ENCODE data around the gene KLHL40.
"Not testable (repeated sequence)": the region's sequence is repeated elsewhere in the genome, so short reads cannot be mapped to it uniquely, and the experiment has no call there.

KLHL40 gene

DNA sequence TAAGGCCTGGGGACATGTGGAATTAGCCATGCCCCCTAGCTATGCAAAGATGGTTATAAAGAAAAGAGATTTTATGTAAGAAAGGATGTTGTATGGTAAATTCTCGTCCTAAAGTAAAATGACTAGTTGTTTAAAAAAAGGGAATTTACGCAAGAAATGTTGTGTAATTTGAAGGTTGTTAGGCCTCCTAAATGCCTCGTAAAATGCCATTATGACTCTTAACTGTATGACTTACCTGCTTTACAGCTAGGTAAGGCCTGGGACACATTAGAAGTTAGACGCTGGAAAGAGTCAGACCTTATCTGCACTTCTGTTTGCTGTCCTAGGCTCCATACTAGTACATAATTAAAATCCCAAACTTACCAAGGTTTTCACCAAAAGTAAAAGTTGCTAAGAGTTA, 34.8 kb downstream of the KLHL40 start:
- in situ Hi-C loops (cut with HindIII; ENCODE audit: low pct_unique_long_range_greater_than_20kb, low sequenced_read_pairs) = no loop called here
- no peak for DNase-seq (ENCODE audit: low read depth in 1 of 2, low spot score in 1 of 2)

DNA sequence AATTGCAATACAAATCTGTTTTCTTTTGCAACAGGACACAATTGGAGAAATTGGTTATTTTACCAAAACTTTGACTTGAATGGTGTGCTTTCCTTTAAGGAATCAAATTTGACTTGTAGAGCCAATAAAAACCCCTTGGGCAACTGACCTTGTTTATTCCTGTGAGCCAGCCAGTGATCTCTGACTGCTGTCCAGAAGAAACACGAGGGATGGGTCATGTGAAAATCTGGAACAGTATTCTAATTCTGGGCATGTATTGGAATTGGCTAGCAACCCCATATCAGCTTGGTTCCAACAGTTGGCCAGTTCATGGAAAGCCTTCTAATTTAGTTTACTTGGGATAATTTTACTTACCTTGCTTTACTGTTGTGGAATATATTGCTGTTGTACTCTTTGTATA, 36.4 kb downstream of the KLHL40 start:
- DNase-seq (ENCODE audit: low read depth in 1 of 2, low spot score in 1 of 2) = no peak
- no peak for TF ChIP-seq JUND (IDR thresholded peaks at IDR 0.05; ENCODE audit: low read depth)
- in situ Hi-C loops (cut with HindIII; ENCODE audit: low pct_unique_long_range_greater_than_20kb, low sequenced_read_pairs) = no loop called here

More for the DNA sequence above, 34.8 kb downstream of the KLHL40 start:
- no peak for TF ChIP-seq JUND (IDR thresholded peaks at IDR 0.05; ENCODE audit: low read depth)

DNA sequence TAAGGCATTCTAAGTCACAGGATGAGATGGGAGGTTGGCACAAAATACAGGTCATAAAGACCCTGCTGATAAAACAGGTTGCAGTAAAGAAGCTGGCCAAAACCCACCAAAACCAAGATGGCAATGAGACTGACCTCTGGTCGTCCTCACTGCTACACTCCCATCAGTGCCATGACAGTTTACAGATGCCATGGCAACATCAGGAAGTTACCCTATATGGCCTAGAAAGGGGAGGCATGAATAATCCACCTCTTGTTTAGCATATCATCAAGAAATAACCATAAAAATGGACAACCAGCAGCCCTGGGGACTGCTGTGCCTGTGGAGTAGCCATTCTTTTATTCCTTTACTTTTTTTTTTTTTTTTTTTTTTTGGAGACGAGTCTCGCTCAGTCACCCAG, 37.1 kb downstream of the KLHL40 start:
- DNase-seq (ENCODE audit: low read depth in 1 of 2, low spot score in 1 of 2); in situ Hi-C loops (cut with HindIII; ENCODE audit: low pct_unique_long_range_greater_than_20kb, low sequenced_read_pairs): not testable (repeated sequence)

DNA sequence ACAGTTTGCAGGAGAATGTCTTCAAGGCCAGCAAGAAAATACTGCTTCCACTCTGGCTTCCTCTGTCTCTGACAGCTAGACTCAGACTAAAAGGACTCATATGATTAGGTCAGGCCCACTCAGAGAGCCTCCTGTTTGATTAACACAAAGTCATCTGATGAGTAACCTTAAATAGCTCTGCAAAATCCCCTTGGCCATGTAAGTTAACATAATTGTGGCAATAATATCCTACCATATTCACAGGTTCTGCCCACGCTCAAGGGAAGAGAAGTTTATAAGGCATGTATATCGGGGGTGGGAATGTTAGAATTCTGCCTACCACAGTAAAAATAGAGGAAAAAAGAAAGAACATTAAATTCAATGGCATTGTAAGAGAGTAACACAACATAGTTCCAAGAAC, 37.9 kb downstream of the KLHL40 start:
- no peak for TF ChIP-seq JUND (IDR thresholded peaks at IDR 0.05; ENCODE audit: low read depth)
- in situ Hi-C loops (cut with HindIII; ENCODE audit: low pct_unique_long_range_greater_than_20kb, low sequenced_read_pairs) = no loop called here
- no peak for DNase-seq (ENCODE audit: low read depth in 1 of 2, low spot score in 1 of 2)

DNA sequence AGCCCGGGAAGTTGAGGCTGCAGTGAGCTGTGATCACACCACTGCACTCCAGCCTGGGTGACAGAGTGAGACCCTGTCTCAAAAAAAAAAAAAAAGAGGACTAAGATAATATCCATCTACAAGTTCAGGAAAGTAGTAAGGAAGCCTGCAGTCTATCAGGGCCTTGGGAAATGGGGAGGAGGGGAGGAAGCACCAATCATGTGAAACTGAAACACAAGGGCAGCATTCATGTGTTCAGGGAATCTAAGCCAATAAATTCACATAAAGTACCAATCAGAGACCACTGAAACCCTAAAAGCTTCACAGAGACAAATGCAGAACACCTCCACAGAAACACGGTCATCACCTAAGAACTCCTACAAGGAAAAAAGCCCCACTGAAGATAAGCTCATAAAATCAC, 40.1 kb downstream of the KLHL40 start:
- TF ChIP-seq JUND (IDR thresholded peaks at IDR 0.05; ENCODE audit: low read depth) = no peak
- in situ Hi-C loops (cut with HindIII; ENCODE audit: low pct_unique_long_range_greater_than_20kb, low sequenced_read_pairs) = no loop called here
- no peak for DNase-seq (ENCODE audit: low read depth in 1 of 2, low spot score in 1 of 2)

DNA sequence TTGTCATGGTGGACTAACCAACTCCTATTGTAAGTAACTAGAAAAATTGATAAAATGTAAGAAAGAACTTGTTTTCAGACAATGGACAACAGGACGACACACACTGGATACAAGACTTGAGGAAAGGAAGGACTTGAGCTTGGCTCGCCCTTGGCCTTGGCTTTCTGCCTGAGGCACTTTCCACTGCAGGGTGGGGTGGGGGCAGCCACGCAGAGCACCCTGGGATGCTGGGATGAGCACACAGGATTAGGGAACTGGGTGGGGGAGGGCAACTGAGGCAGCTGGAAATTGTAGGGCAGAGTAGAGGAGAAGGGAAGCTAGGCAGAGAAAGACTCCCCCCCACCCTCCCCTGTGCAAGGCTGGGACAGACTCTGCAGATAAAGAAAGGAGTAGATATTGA, 42.7 kb downstream of the KLHL40 start:
- DNase-seq (ENCODE audit: low read depth in 1 of 2, low spot score in 1 of 2) = no peak
- no peak for TF ChIP-seq JUND (IDR thresholded peaks at IDR 0.05; ENCODE audit: low read depth)
- in situ Hi-C loops (cut with HindIII; ENCODE audit: low pct_unique_long_range_greater_than_20kb, low sequenced_read_pairs) = no loop called here

DNA sequence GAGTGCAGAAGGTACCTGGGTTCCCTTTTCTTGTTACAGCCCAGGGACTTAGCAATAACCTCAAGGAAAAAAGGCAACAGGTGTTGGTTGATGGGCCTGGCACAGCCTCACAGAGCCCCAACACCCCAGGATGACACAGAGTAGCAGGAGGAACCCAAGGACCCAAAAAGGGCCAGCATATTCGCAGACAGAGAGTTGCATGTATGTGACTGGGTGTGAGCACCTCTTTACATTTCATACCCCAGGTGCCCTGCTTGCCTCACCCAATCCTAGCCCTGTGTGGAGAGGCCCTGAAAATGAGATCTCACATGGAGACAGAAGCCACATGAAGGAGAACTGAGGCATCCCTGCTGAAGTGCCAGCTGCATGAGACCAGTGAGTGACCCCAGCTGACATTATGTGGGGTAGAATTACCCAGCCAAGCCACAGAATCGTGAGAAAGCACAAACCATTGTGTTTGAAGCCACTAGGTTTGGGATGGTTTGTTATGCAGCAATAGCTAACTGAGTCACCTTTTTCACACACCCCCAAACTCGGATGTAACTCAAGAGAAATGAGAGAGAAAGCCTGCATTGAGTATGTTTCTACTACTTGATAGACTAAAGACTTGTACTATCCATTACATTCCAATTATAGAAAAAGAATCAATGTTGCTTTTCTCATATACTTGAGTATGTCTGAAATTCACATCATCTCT, 43.5 kb downstream of the KLHL40 start:
- in situ Hi-C loops (cut with HindIII; ENCODE audit: low pct_unique_long_range_greater_than_20kb, low sequenced_read_pairs) = no loop called here
- TF ChIP-seq JUND (IDR thresholded peaks at IDR 0.05; ENCODE audit: low read depth) = no peak
- no peak for DNase-seq (ENCODE audit: low read depth in 1 of 2, low spot score in 1 of 2)

DNA sequence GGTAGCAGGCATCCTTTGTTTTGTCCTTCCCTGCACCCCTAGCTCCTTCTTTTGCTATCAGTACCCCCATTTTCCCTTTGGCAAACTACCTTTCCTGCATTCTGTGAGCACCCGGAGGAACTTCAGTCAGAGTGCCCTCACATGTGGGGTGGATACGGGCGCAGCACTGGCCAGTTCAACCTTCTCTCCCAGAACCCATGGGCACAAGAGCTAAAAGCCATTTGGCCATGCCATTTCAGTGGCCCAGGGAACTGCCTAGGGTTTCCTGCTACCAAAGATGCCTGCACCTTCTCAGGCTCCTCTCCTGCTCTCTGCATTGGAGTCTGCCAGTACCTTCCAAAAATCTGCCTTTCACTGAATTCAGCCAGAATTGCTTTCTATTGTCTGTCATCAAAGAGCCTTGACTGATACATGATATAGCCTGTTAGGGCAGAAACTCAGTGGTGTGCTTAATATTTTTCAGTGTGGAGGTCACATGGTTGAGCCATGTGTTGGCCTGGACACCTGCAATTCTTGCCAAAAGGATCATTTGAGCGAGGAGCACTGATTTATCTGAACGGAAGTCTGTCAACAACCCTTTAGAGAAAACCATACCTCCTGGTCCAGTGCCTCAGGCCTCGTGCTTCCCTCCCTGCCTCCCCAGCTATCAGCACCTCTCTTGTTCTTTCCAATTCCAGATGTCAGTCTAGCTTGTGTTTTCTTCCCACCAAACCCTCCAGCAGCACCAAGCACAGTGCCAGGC, 44.2 kb downstream of the KLHL40 start:
- DNase-seq (ENCODE audit: low read depth in 1 of 2, low spot score in 1 of 2) = no peak
- no peak for TF ChIP-seq JUND (IDR thresholded peaks at IDR 0.05; ENCODE audit: low read depth)
- in situ Hi-C loops (cut with HindIII; ENCODE audit: low pct_unique_long_range_greater_than_20kb, low sequenced_read_pairs) = no loop called here

DNA sequence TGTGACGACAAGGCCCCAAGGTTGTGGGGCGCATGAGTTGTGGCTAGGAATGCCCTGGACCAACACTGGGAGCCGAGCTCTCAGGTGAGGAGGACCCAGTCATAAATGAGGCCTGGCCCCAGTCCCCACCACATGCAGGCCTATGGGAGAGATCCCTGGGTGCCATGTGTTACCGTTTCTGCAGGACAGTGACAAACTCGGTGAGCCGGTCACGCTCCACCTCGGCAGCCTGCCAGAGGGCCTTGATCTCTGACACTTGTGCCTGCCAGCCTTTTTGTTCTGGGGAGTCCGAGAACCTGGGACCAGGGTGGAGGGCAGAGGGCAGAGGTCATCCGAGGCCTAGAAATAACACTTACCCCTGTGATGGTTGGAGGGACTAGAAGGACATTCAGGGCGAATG, 45.0 kb downstream of the KLHL40 start:
- no peak for DNase-seq (ENCODE audit: low read depth in 1 of 2, low spot score in 1 of 2)
- TF ChIP-seq JUND (IDR thresholded peaks at IDR 0.05; ENCODE audit: low read depth) = no peak
- in situ Hi-C loops (cut with HindIII; ENCODE audit: low pct_unique_long_range_greater_than_20kb, low sequenced_read_pairs) = no loop called here

DNA sequence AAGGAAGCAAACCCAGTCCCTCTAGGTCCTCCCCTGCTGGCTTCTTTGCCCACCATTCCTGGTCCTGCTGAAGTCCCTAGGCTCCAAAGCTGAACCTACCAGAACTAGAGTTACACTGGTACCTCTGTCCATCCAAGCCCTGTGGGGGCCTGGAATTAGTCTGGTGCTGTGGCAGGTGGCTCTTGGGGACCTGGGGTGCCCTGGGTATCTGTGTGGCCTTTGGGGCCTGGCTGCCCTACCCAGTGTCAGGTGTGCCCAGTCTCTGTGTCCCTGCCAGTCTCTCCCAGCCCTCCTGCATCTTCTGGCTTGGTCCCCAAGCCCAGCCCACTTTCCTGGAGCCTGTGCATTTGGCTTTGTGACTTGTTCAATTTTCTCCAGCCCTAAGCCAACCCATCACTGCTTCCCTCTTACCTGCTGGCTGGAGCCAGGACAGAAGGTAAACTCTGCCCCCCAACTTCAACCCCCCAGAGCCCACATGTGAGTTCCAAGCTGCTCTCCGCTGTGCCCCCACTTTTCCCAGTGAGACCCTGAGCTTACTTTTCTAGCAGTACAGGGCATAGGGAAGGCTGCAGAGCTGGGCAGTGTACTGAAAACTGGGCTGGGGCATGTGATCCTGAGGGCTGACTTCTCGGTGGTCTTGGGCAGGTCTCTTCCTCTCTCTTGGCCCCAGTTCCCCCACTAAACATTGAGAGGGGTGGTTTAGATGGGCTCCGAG, 45.5 kb downstream of the KLHL40 start:
- DNase-seq (ENCODE audit: low read depth in 1 of 2, low spot score in 1 of 2) = no peak
- in situ Hi-C loops (cut with HindIII; ENCODE audit: low pct_unique_long_range_greater_than_20kb, low sequenced_read_pairs) = no loop called here
- TF ChIP-seq JUND (IDR thresholded peaks at IDR 0.05; ENCODE audit: low read depth) = no peak

DNA sequence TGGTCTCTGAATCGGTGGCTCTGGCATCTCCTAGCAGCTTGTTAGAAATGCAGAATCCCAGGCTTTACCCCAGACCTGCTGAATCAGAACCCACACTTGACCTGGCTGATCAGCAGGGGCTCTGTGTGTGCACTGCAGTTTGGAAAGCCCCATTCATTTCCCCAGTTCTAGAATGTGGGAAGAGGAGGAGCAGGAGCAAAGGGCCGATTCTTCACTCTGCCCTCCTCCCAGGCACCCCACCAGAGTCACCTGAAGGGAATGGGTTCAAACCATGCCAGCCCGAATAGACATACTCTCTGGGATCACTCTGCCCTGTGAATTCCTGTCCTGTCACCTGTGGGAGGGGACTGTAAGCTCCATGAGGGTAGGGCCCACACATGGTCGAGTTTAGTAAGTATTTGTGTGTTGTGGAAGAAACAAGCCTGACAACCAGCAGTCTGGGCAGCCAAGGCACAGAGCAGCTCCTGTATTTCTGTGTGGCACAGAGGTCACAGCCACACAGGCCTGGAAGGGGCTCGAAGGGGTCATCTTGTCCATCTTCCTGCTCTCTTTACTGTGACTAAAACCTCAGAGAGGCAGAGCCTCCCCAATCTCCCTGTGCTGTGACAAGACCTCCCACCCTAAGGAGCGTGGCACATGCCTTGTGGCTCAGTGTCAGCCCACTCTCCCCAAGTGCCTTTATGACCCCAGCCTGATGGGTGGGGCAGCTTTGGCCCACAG, 46.3 kb downstream of the KLHL40 start:
- no peak for DNase-seq (ENCODE audit: low read depth in 1 of 2, low spot score in 1 of 2)
- in situ Hi-C loops (cut with HindIII; ENCODE audit: low pct_unique_long_range_greater_than_20kb, low sequenced_read_pairs) = no loop called here
- TF ChIP-seq JUND (IDR thresholded peaks at IDR 0.05; ENCODE audit: low read depth) = no peak

DNA sequence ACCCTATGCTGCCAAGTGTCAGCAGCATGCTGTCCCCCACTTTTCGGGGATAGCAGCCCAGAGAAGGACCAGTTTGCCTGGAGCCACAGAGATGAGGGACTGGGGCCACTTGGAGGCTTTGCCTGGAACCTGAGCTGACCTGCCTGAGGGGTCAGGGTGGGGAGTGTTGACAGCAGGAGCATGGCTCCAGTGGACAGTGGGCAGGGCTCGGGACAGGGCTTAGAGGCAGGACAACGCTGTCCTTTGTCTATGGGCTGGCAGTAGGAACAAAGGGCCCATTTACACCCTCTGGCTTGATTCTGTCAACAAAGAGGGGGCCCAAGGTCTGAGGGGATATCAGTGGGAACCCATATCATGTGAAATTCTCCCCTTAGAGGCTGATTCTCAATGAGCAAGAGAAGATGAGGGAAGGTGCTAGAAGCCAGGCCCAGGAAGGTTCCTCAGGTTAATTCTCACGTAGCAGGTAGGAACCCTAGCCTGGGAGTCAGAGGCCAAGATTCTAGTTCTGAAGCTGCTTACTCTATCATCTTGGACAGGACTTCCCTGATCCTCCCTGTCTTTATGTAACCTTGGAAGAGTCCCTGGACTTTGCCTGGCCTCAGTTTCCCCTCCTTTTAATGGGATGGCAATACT, 47.0 kb downstream of the KLHL40 start:
- no peak for DNase-seq (ENCODE audit: low read depth in 1 of 2, low spot score in 1 of 2)
- no peak for TF ChIP-seq JUND (IDR thresholded peaks at IDR 0.05; ENCODE audit: low read depth)
- in situ Hi-C loops (cut with HindIII; ENCODE audit: low pct_unique_long_range_greater_than_20kb, low sequenced_read_pairs) = no loop called here
